ENCODE measurements around the gene NSMCE1.
"Not testable (repeated sequence)": the region's sequence is repeated elsewhere in the genome, so short reads cannot be mapped to it uniquely, and the experiment has no call there.

Gene NSMCE1

DNA sequence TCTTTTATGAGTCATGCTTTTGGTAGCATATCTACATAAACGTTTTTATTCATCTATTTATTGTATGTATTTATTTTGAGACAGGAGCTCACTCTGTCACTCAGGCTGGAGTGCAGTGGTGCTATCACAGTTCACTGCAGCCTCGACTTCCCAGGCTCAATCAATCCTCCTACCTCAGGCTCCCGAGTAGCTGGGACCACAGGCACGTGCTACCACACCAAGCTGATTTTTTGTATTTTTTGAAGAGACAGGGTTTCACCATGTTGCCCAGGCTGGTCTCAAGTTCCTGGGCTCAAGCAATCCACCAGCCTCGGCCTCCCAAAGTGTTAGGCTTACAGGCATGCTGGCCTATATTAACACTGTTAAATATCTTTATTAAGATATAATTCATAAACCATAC is 24.8 kb upstream of the NSMCE1 start:
- H3K27ac ChIP-seq (ENCODE audit: low read length), result no peak overlapping the region

GRCh38 chr16:27291722-27292240 is 23.2 kb upstream of the NSMCE1 start:
- H3K4me1 ChIP-seq (ENCODE audit: insufficient read depth, low read length), result no peaks in the 10 kb centered on the region
- H3K27me3 ChIP-seq (ENCODE audit: insufficient read depth, low read length), result no peaks in the 10 kb centered on the region
- no peaks in the 10 kb centered on the region for H3K9me3 ChIP-seq (ENCODE audit: insufficient read depth, low read depth, low read length)
- no peak overlapping the region for H3K9ac ChIP-seq (ENCODE audit: low read depth, low read length)
- no peak overlapping the region for H3K27ac ChIP-seq (ENCODE audit: low read length)
- no peak overlapping the region for H3K4me3 ChIP-seq (ENCODE audit: low read length)
- H3K36me3 ChIP-seq (ENCODE audit: insufficient read depth, low read depth, low read length), result no peaks in the 10 kb centered on the region

More for the DNA sequence above, 24.8 kb upstream of the NSMCE1 start:
- Histone ChIP-seq H3K9ac (ENCODE audit: low read depth, low read length) (no peak overlapping the region), H3K4me3 (ENCODE audit: low read length) (no peak overlapping the region), H3K9me3 (ENCODE audit: insufficient read depth, low read depth, low read length) (no peaks in the 10 kb centered on the region), H3K36me3 (ENCODE audit: insufficient read depth, low read depth, low read length) (no peaks in the 10 kb centered on the region), H3K4me1 (ENCODE audit: insufficient read depth, low read length) (no peaks in the 10 kb centered on the region), H3K27me3 (ENCODE audit: insufficient read depth, low read length) (no peaks in the 10 kb centered on the region)

GRCh38 chr16:27291106-27291505 is 22.5 kb upstream of the NSMCE1 start:
- H3K9me3 ChIP-seq (ENCODE audit: insufficient read depth, low read depth, low read length), result no peaks in the 10 kb centered on the region
- no peaks in the 10 kb centered on the region for H3K4me1 ChIP-seq (ENCODE audit: insufficient read depth, low read length)
- no peak overlapping the region for H3K4me3 ChIP-seq (ENCODE audit: low read length)
- no peak overlapping the region for H3K27ac ChIP-seq (ENCODE audit: low read length)
- no peak overlapping the region for H3K9ac ChIP-seq (ENCODE audit: low read depth, low read length)
- H3K27me3 ChIP-seq (ENCODE audit: insufficient read depth, low read length), result no peaks in the 10 kb centered on the region
- no peaks in the 10 kb centered on the region for H3K36me3 ChIP-seq (ENCODE audit: insufficient read depth, low read depth, low read length)

DNA sequence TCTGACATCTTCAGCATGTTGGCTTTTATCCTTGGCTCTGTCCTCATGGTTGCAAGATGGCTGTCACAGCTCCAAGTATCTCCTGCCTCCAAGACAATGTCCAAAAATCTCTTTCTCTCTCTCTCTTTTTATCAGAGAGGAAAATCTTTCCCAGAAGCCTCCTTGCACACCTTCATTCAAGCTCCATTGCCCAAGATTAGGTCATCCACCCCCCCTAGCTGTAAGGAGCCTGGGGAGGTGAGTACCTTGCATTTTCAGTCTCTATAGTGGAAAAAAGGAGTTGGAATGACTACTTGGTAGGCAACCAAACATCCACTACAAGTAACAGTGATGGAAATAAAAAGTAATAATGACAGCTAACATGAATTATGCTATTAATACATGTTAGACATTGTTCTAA is 22.0 kb upstream of the NSMCE1 start:
- no peak overlapping the region for H3K9ac ChIP-seq (ENCODE audit: low read depth, low read length)
- H3K4me1 ChIP-seq (ENCODE audit: insufficient read depth, low read length), result no peaks in the 10 kb centered on the region
- no peaks in the 10 kb centered on the region for H3K36me3 ChIP-seq (ENCODE audit: insufficient read depth, low read depth, low read length)
- H3K9me3 ChIP-seq (ENCODE audit: insufficient read depth, low read depth, low read length), result no peaks in the 10 kb centered on the region
- no peak overlapping the region for H3K4me3 ChIP-seq (ENCODE audit: low read length)
- no peaks in the 10 kb centered on the region for H3K27me3 ChIP-seq (ENCODE audit: insufficient read depth, low read length)
- H3K27ac ChIP-seq (ENCODE audit: low read length), result no peak overlapping the region

DNA sequence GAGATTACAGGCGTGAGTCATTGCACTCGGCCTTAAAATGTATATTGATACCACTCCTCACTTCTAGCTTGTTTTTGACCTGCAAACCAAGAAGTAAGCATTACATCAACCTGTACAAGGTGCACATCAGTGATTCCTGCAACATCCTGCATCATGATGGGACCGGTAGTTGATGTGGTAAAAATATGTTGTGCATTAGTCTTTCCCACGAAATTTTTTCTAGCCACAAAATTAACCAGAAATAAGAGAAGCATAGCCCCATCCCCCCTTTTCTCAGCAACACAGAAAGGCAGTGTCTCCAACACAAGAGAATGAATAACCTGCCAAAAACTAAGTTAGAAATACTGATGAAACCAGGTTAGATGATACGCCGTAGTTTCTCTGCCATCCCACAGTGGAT is 21.1 kb upstream of the NSMCE1 start:
- Histone ChIP-seq H3K27ac (ENCODE audit: low read length) (no peak overlapping the region), H3K4me3 (ENCODE audit: low read length) (no peak overlapping the region), H3K9ac (ENCODE audit: low read depth, low read length) (no peak overlapping the region), H3K36me3 (ENCODE audit: insufficient read depth, low read depth, low read length) (no peaks in the 10 kb centered on the region), H3K9me3 (ENCODE audit: insufficient read depth, low read depth, low read length) (no peaks in the 10 kb centered on the region), H3K27me3 (ENCODE audit: insufficient read depth, low read length) (no peaks in the 10 kb centered on the region), H3K4me1 (ENCODE audit: insufficient read depth, low read length) (no peaks in the 10 kb centered on the region)

- not testable (repeated sequence) for H3K9ac ChIP-seq (ENCODE audit: low read depth, low read length); H3K9me3 ChIP-seq (ENCODE audit: insufficient read depth, low read depth, low read length); H3K4me1 ChIP-seq (ENCODE audit: insufficient read depth, low read length); H3K36me3 ChIP-seq (ENCODE audit: insufficient read depth, low read depth, low read length); H3K27me3 ChIP-seq (ENCODE audit: insufficient read depth, low read length); H3K4me3 ChIP-seq (ENCODE audit: low read length); H3K27ac ChIP-seq (ENCODE audit: low read length)
Observed at GRCh38 chr16:27288313-27288712, 19.7 kb upstream of the NSMCE1 start.

DNA sequence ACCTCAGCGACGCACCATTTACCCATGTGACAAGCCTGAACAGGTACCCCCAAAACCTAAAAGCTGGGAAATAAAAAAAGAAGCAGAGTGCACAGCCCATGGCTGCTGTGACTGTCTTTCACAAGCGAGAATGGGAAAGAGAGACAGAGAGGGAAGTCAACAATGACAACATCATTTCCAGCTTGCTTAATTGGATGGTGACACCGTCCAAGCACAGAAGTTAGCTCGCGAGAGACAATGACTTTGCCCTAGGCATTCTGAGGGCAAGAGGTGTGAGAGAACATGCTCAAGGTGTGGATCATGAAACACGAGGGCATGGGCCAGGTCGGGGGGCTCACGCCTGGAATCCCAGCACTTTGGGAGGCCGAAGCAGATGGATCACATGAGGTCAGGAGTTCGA is 19.3 kb upstream of the NSMCE1 start:
- no peaks in the 10 kb centered on the region for H3K36me3 ChIP-seq (ENCODE audit: insufficient read depth, low read depth, low read length)
- H3K4me3 ChIP-seq (ENCODE audit: low read length), result no peak overlapping the region
- H3K27ac ChIP-seq (ENCODE audit: low read length), result no peak overlapping the region
- no peaks in the 10 kb centered on the region for H3K4me1 ChIP-seq (ENCODE audit: insufficient read depth, low read length)
- H3K9me3 ChIP-seq (ENCODE audit: insufficient read depth, low read depth, low read length), result no peaks in the 10 kb centered on the region
- no peak overlapping the region for H3K9ac ChIP-seq (ENCODE audit: low read depth, low read length)
- H3K27me3 ChIP-seq (ENCODE audit: insufficient read depth, low read length), result no peaks in the 10 kb centered on the region

DNA sequence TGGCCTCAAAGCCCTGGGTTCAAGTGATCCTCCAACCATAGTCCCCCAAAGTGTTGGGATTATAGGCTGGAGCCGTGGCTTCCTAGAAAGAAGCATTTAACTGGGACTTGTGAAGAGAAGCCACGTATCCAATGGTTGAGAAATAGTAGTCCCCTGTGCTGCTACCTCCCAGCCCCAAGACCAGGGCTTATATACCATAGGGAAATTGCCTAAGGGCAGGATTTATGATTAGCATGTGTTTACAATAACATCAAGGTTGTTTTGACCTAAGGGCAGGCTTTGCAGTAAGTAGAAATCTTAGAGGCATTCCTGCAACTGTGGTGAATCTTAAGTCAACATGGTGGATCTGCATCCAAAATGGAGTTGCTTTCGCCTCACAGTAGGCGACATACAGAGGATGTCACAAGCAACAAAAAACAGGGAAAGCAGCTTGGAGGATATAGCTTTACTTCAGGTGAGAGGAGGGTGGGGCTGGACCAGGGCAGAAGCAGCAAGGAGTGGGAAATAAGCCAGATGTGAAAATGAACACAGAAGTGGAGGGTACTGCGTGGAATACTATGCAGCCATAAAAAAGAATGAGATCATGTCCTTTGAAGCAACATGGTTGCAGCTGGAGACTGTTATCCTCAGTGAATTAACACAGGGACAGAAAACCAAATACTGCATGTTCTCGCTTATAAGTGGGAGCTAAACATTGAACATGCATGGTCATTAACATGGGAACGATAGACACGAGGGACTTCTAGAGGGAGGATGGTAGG is 18.7 kb upstream of the NSMCE1 start:
- Histone ChIP-seq H3K4me1 (ENCODE audit: insufficient read depth, low read length) (no peaks in the 10 kb centered on the region), H3K27me3 (ENCODE audit: insufficient read depth, low read length) (no peaks in the 10 kb centered on the region), H3K9me3 (ENCODE audit: insufficient read depth, low read depth, low read length) (no peaks in the 10 kb centered on the region), H3K36me3 (ENCODE audit: insufficient read depth, low read depth, low read length) (no peaks in the 10 kb centered on the region), H3K4me3 (ENCODE audit: low read length) (no peak overlapping the region), H3K27ac (ENCODE audit: low read length) (no peak overlapping the region), H3K9ac (ENCODE audit: low read depth, low read length) (no peak overlapping the region)

- H3K9ac ChIP-seq (ENCODE audit: low read depth, low read length), result no peak overlapping the region
- no peaks in the 10 kb centered on the region for H3K36me3 ChIP-seq (ENCODE audit: insufficient read depth, low read depth, low read length)
- H3K27ac ChIP-seq (ENCODE audit: low read length), result no peak overlapping the region
- H3K9me3 ChIP-seq (ENCODE audit: insufficient read depth, low read depth, low read length), result no peaks in the 10 kb centered on the region
- H3K27me3 ChIP-seq (ENCODE audit: insufficient read depth, low read length), result no peaks in the 10 kb centered on the region
- no peak overlapping the region for H3K4me3 ChIP-seq (ENCODE audit: low read length)
- H3K4me1 ChIP-seq (ENCODE audit: insufficient read depth, low read length), result no peaks in the 10 kb centered on the region; the same call in 1 of the 2 replicates
Observed at GRCh38 chr16:27286451-27286850, 17.9 kb upstream of the NSMCE1 start.

DNA sequence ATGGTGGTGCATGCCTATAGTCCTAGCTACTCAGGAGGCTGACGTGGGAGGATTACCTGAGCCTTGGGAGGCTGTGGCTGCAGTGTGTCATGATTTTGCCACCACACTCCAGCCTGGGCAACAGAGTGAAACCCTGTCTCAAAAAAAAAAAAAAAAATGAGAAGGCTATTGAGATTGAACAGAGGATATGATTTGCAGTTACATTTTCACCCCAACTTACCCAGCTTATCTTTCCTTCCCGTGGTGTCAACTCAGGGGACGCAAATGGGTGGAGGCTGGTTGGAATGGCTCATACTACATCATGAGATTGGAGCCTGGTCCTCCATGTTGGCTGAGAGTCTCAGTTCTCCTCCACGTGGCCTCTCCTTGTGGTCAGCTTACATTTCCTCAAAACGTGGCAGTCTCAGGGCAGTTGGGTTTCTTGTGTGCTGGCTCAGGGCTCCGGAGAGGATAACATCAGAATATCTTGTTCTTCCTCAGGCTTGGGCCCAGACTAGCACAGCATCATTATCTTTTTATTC is 17.2 kb upstream of the NSMCE1 start:
- no peaks in the 10 kb centered on the region for H3K36me3 ChIP-seq (ENCODE audit: insufficient read depth, low read depth, low read length)
- no peak overlapping the region for H3K4me3 ChIP-seq (ENCODE audit: low read length)
- no peaks in the 10 kb centered on the region for H3K27me3 ChIP-seq (ENCODE audit: insufficient read depth, low read length)
- no peak overlapping the region for H3K27ac ChIP-seq (ENCODE audit: low read length)
- no peaks in the 10 kb centered on the region for H3K9me3 ChIP-seq (ENCODE audit: insufficient read depth, low read depth, low read length)
- H3K9ac ChIP-seq (ENCODE audit: low read depth, low read length), result no peak overlapping the region
- no peaks in the 10 kb centered on the region; the same call in 1 of the 2 replicates for H3K4me1 ChIP-seq (ENCODE audit: insufficient read depth, low read length)

DNA sequence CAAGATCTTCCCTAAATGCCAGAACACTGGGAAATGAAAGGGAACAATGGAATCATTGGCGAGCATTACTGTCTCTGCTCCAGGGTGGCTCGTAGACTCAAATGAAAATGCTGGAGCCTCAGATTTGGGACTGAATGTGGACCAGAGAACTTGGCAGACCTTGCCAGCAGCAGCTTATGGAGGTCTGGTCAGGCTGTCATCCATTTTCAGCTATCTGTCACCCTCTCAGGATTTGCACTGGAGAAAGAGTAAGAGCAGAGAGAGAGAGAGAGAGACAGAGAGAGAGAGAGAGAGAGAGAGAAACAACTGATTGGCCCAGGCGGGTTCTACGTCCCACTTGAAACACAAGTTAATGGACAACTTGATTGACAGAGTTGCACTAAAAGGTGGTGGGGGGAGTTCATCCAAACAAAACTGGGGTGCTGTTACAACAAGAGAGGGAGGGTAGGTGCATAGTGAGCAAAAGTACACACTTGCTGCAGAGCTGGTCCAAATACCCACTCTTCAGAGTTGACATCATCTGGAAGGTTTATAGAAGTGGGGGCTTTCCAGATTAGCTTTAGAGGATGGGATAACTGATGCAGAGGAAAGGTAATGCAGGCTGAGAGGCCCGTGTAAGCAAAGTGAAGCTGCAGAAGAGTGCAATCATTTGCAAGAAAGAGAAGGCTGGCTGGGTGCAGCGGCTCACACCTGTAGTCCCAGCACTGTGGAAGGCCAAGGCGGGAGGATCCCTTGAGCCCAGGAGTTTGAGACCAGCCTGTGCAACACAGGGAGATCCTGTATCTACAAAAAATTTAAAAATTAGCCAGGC is 16.5 kb upstream of the NSMCE1 start:
- Histone ChIP-seq H3K27me3 (ENCODE audit: insufficient read depth, low read length) (no peaks in the 10 kb centered on the region), H3K4me1 (ENCODE audit: insufficient read depth, low read length) (no peaks in the 10 kb centered on the region; the same call in 1 of the 2 replicates), H3K36me3 (ENCODE audit: insufficient read depth, low read depth, low read length) (no peaks in the 10 kb centered on the region), H3K9me3 (ENCODE audit: insufficient read depth, low read depth, low read length) (no peaks in the 10 kb centered on the region), H3K9ac (ENCODE audit: low read depth, low read length) (no peak overlapping the region), H3K27ac (ENCODE audit: low read length) (no peak overlapping the region), H3K4me3 (ENCODE audit: low read length) (no peak overlapping the region)

All from iPS-20b (cell line).